A172 (cell line): Measurements from ENCODE around the gene TRIM16. TPM values are rescaled to one million over a fixed set of nuclear protein-coding genes. Genes with fewer than 3 reads are reported as not detected.
"Not testable (repeated sequence)": the region's sequence is repeated elsewhere in the genome, so short reads cannot be mapped to it uniquely, and the experiment has no call there.

Experiments used
- DNase-seq: peaks from one replicate; pipeline ENCODE4 v3.0.0-alpha.2; 2015; ENCODE audit warnings: low spot score
- total RNA-seq: library from RNA; depleted of rRNA; stranded (reverse); fragments of >200 nt; shearing (Covaris generic); gene quantifications from 2 replicates; pipeline ENCODE4 v1.2.3, GENCODE V29; 2014

The TRIM16 gene
- total RNA-seq, 1 experiment from 2014 or later, result 153 TPM

- DNase-seq, result no peak
Measured at GRCh38 chr17:15658296-15658695, 25.8 kb downstream of the TRIM16 start.

DNA sequence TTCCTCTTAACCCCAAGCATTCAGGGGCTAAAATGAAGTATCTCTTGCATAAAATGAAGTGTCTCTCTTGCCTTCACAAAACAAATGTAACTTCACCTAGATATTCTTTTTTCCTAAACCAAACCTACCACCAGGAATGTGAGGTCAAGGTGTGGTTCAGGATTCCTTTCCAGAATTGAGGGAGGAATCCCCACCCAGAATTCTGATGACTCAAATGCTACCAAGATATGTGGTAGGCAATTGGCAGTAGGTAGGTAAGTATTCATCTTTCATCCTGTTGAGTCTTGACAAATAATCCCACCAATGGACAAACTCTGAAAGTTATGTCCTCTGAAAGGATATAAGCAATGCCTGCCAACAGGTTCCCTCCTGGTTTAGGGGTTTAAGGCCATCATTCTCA is 26.2 kb downstream of the TRIM16 start:
- peak; percentile 30 for DNase-seq

GRCh38 chr17:15654886-15655561 is 29.1 kb downstream of the TRIM16 start:
- DNase-seq, result no peak

DNA sequence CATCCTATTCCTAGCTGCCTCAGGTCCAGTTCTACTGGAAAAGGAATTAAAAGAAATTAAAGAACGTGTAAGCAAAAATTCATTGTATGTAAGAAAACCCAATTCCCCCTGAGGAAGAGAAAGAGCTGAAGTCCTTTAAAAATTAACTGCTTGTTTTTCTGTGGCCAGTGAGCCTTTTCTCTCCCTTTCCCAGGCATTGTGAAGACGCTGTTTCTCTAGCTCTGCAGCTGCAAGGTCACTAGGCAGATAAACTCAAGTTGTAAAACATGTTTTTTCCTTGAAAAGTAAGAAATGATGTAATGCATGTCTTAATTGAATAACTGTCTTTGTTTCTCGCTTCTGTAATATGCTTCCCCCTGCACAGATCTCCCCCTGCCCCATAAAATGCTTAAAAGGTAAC is 29.7 kb downstream of the TRIM16 start:
- DNase-seq, result not testable (repeated sequence)

DNA sequence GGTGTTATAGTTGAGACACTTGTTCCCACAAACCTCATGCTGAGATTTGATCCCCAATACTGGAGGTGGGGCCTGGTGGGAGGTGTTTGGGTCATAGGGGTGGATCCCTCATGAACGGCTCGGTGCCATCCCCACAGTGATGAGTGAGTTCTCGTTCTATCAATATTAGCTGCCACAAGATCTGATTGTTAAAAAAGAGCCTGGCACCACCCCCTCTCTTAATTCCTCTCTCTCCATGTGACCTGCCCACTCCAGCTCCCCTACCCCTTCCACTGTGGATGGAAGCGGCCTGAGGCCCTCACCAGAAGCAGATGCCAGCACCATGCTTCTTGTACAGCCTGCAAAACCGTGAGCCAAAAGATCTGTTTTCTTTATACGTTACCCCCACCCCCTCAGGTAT is 31.2 kb downstream of the TRIM16 start:
- no peak for DNase-seq

DNA sequence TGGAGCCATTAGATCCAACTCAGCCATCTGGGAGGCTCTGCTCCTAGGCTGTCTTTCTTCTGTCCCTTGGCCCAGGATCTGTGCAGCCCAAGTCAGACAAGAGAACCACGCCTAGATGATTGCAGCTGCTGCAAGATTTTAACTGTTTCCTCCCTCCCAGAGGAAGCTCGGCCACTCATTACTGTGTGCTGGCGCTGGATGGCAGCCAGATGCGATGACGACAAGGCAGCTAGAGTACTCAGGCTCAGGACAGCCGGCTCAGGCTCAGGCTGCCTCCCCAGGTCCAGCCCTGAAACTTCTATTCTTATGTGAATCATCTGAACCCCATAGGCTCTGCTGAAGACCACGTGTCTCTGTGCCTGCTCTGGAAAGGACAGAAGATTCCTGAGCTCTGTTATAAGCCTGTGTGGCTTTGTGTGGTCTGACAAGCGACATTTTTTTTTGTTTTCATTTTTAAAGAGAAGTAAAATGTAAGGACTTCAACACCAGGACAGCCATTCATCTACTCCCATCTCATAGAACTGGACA is 32.5 kb downstream of the TRIM16 start:
- peak; percentile 100 for DNase-seq

- peak; percentile 40 for DNase-seq
Measured at GRCh38 chr17:15650741-15651582, 33.1 kb downstream of the TRIM16 start.

DNA sequence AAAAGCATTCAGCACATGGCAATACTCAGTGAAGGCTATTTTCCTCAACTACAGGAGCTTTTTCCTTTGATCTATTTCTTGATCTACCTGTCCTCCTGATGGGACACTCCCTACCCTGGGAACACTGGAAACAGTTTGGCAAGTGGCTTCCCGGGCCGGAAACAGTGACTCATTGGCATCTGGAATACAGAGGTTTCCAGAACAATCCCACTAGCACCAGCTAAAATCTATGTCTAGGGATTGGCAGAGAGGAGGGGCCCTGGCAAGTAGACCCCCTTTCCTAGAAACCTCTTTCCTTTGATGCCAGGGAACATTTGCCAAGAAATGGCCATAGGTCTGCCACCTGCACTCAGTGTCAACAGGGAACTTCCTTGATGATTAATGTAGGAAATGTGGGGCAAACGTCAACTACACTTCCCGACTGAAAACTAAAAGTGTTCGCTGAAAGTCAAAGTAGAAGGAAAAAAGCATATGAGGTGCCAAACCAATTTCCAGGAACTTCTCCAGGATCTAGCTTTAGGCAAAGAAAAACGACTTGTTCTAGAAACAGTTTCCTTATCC is 34.2 kb downstream of the TRIM16 start:
- DNase-seq, result peak; percentile 80

GRCh38 chr17:15648386-15648785 is 35.7 kb downstream of the TRIM16 start:
- peak; percentile 33 for DNase-seq

GRCh38 chr17:15645942-15646312 is 38.2 kb downstream of the TRIM16 start:
- peak; percentile 71 for DNase-seq

GRCh38 chr17:15645099-15645941 is 38.8 kb downstream of the TRIM16 start:
- peak; percentile 83 for DNase-seq

GRCh38 chr17:15642505-15643251 is 41.4 kb downstream of the TRIM16 start:
- not testable (repeated sequence) for DNase-seq

DNA sequence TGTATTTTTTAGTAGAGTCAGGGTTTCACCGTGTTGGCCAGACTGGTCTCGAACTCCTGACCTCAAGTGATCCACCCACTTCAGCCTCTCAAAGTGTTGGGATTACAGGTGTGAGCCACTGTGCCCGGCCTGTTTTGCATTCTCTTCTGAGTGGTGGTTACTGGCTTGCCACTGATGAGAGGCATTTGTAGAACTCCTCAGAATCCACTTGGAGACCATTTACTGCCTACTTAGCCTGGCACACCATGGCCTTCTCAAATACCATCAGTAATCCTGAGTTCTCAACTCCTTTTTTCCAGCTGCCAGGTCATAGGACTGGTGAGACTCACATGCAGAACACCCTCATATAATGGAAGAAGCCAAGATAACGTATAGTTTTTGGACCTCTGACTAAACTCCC is 42.1 kb downstream of the TRIM16 start:
- not testable (repeated sequence) for DNase-seq

GRCh38 chr17:15630930-15631453 is 53.1 kb downstream of the TRIM16 start:
- not testable (repeated sequence) for DNase-seq

DNA sequence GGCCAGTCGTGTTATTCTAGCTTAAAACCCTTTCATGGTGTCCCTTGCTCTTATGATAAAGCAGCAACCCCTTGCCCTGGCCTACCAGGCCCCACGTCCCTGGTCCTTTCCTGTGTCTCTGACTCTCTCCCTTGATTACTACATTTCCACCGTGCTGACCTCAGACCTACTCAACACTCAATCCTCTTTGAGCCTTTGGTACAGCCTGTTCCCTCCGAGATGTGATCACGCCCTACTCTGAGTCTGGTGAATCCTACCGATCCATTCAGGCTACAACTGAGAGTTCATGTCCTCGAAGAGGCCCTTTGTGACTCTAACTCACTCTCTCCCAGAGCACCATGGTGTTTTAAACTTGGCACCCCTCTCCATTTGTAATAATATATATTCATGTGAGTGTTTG is 54.1 kb downstream of the TRIM16 start:
- not testable (repeated sequence) for DNase-seq

DNA sequence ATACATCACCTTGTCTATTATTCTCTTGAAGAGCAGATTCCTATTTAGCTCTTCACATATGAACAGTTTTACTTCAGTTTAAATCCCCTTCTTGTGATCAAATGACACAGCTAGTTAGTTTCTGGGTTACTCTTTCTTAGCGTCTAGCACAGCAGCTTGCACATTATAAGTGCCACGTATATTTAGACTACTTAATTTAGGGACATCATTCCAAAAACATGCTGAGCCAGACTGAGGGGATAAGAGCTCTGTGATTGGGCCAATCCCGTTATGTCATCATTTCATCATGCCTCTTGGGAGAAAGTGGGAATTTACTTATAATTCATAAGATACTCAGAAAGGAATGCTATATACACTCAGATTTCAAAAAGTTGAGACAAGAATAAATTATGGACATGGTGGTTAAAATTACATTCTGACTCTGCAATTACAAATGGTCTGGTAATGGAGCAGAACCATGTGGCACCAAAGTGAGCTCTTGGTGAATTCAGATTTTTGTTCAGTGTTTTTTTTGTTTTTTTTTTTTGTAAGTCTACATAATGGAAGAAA is 60.4 kb downstream of the TRIM16 start:
- not testable (repeated sequence) for DNase-seq

DNA sequence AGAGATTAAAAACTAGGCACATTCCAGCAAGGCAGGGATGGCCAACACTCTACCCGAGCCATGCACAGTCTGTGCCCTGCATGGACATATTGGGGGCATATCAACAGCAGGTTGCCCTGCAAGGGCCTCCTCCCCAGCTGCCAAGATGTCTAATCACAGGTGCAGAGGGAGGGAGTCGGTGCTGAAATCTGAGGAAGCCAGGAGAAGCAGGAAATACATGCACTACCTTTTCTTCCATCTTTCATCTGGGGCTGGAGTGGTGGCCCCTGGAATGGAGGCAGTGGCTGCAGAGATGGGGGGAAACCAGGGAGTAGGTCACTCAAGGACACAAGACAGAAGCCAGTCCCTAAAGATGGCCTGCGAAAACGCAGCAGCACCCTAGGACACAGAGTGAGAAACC is 60.9 kb downstream of the TRIM16 start:
- not testable (repeated sequence) for DNase-seq

- not testable (repeated sequence) for DNase-seq
Measured at GRCh38 chr17:15622124-15622523, 62.0 kb downstream of the TRIM16 start.

- not testable (repeated sequence) for DNase-seq
Measured at GRCh38 chr17:15619331-15620058, 64.6 kb downstream of the TRIM16 start, which contains the start of gene FBXW10B. FBXW10B (minus strand) TSS chr17:15619704; CDS start chr17:15619512, 192 bp downstream.
